ENCODE measurements around the gene INPPL1.
"Not testable (repeated sequence)": the region's sequence is repeated elsewhere in the genome, so short reads cannot be mapped to it uniquely, and the experiment has no call there.

INPPL1 gene

DNA sequence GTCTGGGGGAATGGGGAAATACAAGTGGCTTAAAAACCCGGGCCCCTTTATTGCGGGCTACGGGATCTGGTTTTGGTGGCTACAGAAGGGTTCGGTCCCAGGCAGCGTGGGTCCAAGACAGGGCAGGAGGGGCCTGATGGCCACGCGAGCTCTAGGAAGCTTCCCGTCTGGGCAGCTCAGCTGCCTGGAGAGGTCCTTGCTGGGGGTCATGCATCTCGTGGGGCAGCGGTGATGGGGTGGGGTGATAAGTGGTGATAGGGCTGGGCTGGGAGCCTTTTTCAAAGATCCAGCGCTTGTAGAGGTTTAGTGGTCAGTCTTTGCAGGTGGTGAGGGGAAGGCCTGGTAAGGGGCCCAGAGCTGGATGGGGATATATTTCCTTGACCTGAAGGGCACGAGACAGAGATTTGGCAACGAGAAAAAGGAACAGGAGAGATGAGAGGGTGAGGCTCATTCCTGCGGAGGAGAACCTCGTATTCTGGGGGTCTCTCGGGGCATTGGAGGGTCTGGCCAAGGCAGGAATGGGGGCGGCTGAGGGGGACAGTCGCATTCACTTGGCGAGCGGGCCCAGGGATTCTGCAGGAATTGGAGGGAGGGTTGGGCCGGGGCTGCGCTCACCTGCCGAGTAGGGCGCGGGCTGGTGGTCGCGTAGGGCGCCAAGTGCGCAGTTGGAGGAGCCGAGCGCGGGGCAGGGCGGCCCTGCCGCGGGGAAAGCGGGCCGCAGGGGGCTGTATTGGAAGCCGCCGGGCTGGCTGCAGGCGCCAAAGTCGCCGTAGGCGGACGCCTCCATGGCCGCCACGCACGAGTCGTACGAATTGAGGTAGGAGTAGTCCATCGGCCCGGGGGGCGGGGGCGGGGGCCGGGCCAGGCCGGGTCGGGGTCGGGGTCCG lies 18.8 kb downstream of the INPPL1 start:
- no peak for DNase-seq (ENCODE audit: low spot score)

DNA sequence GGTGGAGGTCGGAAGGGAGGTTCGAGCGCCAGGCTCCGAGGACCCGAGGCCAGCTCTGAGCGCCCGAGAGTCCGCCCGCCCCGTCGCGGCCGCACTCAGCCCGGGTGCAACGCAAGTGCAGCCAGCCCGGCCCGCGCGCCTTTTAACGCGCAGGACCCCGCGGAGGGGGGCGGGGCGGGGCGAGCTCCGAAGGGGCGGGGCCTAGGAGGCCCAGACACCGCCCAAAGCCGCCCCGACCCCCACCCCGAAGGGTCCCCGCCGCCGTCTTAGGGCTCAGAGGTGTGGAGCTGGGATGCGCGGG lies 19.4 kb downstream of the INPPL1 start, which contains the start of gene PHOX2A:
Gene PHOX2A (minus strand): TSS at position 117 of the 301 bp plus-strand sequence. CDS start 172 bp downstream, outside the sequence.
- no peak for DNase-seq (ENCODE audit: low spot score)

DNA sequence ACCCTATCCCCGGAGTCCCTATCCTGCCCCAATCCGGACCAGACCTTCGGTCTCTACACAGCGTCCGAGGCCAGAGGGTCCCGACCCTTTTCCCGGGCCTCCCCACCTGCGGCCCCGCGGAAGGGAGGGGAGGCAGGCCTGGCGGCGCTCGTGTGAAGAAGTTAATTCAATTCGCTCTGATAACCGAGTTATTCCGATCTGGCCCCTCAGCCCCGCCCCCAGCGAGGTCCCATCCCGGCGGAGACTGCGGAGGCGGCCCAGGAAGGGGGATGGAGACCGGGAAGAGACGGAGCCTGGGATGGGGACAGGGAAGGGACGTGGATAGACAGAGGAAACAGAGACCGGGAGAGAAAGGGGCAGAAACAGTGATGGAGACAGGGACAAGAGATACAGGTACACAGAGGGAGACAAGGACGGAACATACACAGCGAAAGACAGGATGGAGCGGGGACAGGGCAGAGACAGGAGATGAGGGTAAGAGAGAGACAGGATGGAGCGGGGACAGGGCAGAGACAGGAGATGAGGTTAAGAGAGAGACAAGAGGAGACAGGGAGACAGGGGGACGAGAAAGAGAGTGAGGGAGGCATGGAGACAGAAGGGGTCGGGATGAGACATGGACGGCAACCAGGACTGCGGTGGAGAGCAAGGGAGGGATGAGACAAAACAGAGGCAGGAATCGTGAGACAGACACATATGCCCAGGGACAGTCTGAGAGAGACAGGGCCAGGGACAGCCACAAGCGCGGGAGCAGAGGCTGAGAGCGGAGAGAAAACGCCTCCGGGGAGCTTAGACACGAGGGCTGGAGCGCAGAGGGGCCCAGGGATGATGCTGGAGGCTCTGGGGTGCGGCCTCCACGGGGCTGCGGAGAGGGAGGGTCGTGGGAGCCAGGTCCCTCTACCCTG lies 20.0 kb downstream of the INPPL1 start:
- DNase-seq (ENCODE audit: low spot score): no peak

DNA sequence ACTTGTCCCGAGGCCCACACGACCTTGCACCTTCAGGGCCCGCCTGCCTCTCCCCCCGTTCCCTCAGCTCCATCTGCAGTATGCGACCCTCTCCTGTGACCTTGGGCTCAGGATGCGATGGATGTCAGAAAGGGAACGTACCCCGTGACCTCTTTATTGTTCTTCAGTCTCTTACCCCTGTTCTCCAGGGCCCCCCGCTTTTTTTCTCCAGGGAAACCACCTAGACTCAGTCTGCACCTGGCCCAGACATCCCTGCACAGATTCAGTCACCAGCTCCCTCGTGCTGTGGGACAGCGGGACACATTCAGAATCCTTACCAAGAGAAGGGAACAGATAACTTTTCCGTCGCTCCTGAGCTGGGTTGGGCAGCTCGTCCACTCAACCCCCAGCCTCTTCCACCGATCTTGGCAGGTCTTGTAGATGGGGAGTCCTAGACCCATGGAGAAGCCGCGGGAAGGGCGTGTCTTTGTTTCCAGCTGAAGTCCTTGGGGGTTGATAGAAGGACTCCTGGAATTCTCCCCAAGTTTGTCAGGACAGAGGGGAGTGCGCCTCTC lies 20.8 kb downstream of the INPPL1 start:
- DNase-seq (ENCODE audit: low spot score): no peak

DNA sequence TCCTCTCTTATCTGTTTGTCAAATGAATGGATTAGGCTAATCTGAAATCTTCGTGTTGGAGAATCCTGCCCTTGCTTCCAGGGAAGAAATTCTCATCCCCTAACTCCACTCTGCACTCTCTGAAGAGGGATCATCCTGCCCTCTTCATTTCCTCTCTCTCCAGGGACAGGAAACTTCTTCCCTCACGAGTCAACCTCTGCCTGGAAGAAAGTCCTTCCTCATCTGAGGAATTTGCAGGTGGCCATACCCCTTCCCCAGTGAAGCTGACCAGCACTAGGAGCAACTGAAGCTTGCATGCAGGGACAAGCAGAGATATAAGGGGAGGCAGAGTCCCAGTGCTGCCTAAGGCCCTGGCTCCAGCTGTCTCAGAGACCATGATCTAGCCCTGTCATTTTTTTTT lies 23.0 kb downstream of the INPPL1 start:
- no peak for DNase-seq (ENCODE audit: low spot score)

DNA sequence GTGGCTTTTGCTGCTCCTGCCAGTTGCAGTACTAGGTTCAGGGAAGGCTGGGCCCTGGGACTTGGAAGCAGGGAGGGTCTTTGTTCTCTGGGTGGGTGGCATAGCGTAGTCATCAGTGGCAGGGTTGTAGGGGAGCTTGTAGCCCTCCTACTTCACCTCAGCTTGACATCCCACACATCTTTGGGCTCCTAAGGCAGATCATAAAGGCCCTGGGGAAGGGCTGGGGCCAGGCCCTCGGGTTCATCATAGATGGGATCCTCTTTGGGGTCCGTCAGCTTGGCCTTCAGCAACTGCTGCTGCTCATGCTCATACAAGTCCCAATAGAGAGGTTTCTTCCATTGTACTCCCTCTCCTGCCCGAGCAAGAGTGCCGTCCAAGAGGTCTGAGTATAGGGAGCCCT lies 25.4 kb downstream of the INPPL1 start:
- DNase-seq (ENCODE audit: low spot score): no peak

DNA sequence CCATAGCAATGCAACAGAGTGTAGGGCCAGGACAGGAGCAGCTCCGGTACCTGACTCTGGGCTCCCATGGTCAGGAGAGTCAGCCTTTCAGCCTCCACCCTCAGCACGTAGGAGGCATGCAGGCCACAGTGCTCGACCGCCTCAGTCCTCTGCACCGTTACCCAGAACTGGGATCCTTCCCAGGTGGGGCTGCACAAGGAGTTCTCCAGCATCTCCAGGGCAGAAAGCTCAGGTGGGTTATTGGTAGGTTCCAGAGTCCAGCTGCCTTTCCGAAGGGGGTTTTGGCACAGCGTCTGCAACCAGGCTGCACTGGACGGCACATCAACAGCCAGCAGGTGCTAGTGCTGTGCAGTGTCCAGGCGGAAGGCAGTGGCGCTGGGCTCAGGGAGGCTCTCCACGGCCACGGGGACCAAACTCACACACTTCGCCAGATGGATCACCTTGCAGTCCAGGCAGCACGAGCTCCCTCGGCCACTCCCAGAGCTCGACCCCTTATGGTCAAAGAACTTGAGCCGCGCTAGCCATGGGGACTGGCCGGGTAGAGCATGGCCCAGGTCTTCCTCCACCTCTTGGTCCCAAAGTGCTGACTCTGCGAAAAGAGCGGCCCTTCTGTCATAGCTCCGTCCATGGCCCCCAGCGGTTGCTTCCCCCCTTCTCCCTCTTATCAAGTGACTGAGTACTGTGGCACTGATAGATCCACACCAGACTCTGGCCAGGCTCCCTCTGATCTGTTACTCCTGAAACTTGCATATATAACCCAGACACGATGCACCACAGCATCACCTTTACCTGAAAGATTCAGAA lies 26.3 kb downstream of the INPPL1 start:
- DNase-seq (ENCODE audit: low spot score): no peak

GRCh38 chr11:72251614-72252013 lies 27.0 kb downstream of the INPPL1 start:
- DNase-seq (ENCODE audit: low spot score): no peak

DNA sequence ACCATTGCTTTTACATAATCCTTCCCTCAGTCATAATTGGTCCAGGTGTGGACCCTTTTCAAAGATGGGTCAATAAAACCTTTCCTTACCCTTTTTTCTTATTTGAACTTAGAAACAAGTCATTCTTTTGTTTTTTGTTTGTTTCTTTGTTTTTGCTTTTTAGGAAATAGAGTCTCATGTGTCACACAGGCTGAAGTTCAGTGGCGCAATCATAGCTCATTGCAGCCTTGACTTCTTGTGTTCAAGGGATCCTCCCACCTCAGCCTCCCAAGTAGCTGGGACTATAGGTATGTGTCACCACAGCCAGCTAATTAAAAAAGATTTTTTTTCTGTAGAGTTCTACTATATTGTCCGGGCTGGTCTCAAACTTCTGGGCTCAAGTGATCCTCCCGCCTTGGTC lies 28.8 kb downstream of the INPPL1 start:
- DNase-seq (ENCODE audit: low spot score): no peak

DNA sequence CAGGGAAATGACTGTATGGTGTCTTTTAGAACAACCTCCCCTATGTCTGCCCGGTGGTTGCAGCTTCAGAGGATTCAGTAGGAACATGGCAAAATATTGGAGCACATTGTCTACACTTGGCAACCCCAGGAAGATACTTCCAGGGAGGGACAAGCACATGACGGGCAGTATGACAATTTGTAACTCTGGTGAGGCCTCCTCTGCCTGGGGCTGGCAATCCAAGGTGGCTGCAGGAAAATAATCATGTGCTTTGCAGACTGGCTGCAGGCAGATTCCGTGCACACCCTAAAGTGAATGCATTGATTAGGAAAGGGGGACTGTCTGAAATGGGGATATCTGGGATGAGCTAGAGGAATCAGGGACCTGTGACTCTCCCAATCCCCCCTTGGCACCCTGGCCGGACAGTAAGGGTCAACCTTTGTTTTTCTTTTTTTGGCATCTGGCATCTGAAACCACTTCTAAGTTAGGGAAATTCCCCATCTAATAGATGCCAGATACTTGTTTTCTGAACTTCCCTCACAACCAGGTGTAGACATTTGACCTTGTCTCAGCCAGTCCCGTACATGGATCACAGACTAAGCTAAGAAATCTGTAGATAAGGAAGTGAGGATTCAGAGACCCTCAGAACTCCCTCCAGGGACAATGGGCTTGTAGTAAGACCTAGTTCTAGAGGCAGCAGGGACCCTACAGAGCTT lies 29.9 kb downstream of the INPPL1 start:
- DNase-seq (ENCODE audit: low spot score): no peak

DNA sequence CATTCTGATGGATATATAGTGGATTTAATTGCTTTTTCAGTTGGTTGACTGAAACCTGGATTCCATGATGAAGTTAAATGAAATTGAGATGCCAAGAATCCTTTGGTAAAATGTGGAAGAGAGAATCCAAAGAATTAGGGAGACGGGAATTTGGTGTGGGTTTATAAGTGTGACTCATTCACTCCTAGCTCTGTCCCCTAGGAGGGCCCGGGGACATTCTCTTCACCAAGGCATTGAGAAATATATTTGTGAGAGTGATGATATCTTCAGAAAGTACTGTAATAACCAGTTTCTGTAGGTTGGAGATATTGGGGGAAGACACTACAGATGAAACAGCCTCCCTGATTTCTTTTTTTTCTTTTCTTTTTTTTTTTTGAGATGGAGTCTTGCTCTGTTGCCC lies 33.0 kb downstream of the INPPL1 start:
- no peak for DNase-seq (ENCODE audit: low spot score)

GRCh38 chr11:72259490-72259889 lies 34.9 kb downstream of the INPPL1 start:
- DNase-seq (ENCODE audit: low spot score): no peak

DNA sequence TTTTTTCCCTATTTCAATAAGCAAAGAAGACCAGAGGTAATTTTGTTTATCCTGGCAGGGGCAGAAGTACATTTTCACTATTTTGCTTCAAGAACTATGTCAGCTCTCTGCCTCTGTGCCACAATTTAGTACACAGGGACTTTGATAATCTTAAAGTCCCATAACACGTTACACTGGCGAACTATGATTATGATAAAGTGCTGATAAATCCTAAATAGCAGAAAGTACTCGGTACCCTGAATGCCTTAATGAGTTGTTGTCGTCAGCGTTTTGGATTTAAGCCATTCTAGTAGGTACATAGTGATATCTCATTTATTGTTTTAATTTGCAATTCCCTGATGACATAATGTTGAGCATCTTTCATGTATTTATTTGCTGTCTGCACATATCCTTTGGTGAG lies 36.0 kb downstream of the INPPL1 start:
- DNase-seq (ENCODE audit: low spot score): no peak

DNA sequence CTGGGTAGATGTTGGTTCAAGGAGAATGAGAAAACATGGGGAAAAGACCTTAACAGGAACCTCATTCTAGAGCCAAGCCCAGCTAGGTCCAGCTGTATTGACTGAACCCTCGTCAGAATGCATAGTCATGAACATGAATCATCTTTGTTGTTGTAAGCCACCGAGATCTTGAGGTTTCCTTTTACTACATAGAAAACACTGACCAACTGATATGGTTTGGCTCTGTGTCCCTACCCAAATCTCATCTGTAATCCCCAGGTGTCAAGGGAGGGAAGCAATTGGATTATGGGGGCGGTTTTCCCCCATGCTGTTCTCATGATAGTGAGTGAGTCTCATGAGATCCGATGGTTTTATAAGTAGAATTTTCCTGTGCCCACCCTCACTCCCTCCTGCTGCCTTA lies 38.8 kb downstream of the INPPL1 start:
- DNase-seq (ENCODE audit: low spot score): no peak

- DNase-seq (ENCODE audit: low spot score): no peak
These were observed 41.4 kb downstream of the INPPL1 start for GRCh38 chr11:72265951-72266350.

DNA sequence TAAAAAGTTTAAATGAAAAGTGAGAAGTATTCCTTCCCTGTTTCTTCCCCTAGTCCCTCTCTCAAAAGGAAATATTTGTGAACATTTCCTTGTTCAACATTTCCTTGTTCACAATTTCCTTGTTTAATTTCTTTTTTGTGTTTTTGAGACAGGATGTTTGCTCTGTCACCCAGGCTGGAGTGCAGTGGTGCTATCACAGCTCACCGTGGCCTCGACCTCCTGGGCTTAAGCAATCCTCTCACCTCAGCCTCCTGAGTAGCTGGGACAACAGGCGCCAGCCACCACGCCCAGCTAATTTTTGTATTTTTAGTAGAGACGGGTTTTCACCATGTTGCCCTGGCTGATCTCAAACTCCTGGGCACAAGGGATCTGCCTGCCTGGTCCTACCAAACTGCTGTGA lies 42.4 kb downstream of the INPPL1 start:
- DNase-seq (ENCODE audit: low spot score): not testable (repeated sequence)

GRCh38 chr11:72267956-72268617 lies 43.5 kb downstream of the INPPL1 start:
- no peak for DNase-seq (ENCODE audit: low spot score)

DNA sequence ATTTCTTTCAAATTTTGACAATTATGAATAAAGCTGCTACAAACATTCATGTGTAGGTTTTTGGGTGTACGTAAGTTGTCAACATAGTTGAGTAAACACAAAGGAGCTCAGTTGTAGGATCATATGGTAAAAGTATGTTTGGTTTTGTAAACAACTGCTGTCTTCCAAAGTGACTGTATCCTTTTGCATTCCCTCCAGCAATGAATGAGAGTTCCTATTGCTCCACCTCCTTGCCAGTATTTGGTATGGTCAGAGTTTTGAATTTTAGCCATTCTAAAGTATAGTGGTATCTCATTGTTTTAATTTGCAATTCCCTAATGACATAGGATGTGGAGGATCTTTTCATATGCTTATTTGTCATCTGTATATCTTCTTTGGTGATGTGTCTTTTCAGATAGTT lies 47.4 kb downstream of the INPPL1 start:
- no peak for DNase-seq (ENCODE audit: low spot score)

DNA sequence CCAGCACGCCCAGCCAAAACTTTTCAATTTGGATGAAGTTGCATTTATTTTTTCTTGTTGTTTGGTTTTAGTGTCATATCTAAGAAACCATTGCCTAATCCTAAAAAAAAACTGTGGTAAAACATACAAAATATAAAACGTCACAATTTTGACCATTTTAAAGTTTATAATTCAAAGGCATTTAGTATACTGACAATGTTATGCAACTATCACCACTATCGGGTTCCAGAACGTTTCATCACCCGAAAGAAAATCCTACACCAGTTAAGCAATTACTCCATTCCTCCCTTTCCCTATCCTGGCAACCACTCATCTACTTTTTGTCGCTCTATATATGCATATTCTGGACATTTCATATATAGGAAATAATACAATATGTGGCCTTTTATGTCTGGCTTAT lies 49.9 kb downstream of the INPPL1 start:
- no peak for DNase-seq (ENCODE audit: low spot score)

GRCh38 chr11:72278905-72279304 lies 54.3 kb downstream of the INPPL1 start:
- no peak for DNase-seq (ENCODE audit: low spot score)

- no peak for DNase-seq (ENCODE audit: low spot score)
These were observed 55.5 kb downstream of the INPPL1 start for GRCh38 chr11:72280037-72280436.

Measured in hepatic stellate cell (primary cell).